ENCODE data around the gene BACH2. TPM values are rescaled to one million over a fixed set of nuclear protein-coding genes. Genes with fewer than 3 reads are reported as not detected.

The BACH2 gene
- total RNA-seq, 1 donor from 2014 or later, result 7.7 TPM

DNA sequence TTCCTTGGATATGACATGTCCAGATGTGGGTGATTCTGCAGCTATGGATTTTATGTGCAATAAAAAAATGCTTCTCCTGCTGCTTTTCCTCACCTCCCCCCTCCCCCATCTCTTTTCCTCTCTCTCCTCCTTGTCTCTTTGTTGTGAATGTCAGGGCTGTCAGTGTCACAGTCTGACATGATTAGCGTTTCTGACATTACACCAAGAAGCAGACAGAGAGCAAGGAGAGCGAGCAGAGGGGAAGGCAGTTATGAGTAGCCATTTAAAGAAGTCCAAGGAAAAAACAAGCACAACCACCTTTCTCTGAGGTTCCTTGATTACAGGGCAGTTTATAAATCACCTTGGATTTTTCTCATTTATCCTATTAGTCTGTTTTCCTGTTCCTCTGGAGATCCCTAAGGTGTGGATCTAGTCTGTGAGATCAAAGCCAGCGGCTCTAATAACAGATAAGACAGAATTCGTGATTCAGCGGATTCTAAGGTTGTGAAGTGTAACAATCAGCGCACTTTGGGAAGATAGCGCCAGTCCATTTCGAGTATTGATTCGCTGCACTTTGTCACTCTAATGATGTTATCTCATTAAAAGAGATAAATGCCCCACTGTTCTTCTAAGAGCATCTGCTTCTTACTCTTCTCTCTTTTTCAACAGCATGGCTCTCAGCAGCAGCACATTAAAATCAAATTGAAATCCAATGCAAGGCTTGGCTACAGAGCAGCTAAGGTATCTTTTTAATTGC, 101.4 kb downstream of the BACH2 start:
- Histone ChIP-seq H3K4me1 (peaks cover 0 to 9% of the 10 kb centered on the region in 2 donors), H3K9me3 (no peaks in the 10 kb centered on the region), H3K4me3 (no peak overlapping the region), H3K27me3 (no peaks in the 10 kb centered on the region), H3K27ac (no peak overlapping the region), H3K36me3 (no peaks in the 10 kb centered on the region)
- TF ChIP-seq, protein P1, sequence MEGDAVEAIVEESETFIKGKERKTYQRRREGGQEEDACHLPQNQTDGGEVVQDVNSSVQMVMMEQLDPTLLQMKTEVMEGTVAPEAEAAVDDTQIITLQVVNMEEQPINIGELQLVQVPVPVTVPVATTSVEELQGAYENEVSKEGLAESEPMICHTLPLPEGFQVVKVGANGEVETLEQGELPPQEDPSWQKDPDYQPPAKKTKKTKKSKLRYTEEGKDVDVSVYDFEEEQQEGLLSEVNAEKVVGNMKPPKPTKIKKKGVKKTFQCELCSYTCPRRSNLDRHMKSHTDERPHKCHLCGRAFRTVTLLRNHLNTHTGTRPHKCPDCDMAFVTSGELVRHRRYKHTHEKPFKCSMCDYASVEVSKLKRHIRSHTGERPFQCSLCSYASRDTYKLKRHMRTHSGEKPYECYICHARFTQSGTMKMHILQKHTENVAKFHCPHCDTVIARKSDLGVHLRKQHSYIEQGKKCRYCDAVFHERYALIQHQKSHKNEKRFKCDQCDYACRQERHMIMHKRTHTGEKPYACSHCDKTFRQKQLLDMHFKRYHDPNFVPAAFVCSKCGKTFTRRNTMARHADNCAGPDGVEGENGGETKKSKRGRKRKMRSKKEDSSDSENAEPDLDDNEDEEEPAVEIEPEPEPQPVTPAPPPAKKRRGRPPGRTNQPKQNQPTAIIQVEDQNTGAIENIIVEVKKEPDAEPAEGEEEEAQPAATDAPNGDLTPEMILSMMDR (IDR thresholded peaks at IDR 0.05), result no peak
- DNase-seq (ENCODE audit: low spot score in 2 of 2), result no peak
- intact Hi-C loops (cut with DNase I), result no loop called here

DNA sequence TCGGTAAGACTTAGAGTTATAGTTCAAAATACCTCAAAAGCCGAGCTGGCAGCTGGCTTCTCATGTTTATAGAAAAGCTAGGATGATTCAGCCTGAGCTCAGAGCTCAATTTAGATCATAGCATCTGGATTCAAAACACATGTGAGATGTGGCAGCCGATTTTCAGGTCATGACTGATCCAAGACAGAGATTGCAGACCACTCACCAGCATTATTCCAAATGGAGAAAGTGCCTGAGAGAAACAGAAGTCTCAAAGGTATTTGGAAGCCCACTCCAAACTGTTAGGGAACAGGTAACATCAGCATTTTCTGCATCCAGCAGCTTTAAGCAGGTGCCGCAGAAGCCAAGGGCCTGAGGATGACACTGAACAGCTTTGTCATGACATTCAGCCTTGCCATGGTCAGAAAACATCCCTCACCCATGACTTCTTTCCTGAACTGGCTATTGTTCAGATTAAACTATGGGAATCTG, 102.2 kb downstream of the BACH2 start:
- H3K27me3 ChIP-seq, result no peaks in the 10 kb centered on the region
- no peak for DNase-seq (ENCODE audit: low spot score in 2 of 2)
- H3K4me3 ChIP-seq, result no peak overlapping the region
- no peaks in the 10 kb centered on the region for H3K9me3 ChIP-seq
- intact Hi-C loops (cut with DNase I), result no loop called here
- H3K27ac ChIP-seq, result no peak overlapping the region
- H3K4me1 ChIP-seq, result peaks cover 0 to 9% of the 10 kb centered on the region in 2 donors
- TF ChIP-seq, protein P1 (IDR thresholded peaks at IDR 0.05), result no peak
- no peaks in the 10 kb centered on the region for H3K36me3 ChIP-seq

DNA sequence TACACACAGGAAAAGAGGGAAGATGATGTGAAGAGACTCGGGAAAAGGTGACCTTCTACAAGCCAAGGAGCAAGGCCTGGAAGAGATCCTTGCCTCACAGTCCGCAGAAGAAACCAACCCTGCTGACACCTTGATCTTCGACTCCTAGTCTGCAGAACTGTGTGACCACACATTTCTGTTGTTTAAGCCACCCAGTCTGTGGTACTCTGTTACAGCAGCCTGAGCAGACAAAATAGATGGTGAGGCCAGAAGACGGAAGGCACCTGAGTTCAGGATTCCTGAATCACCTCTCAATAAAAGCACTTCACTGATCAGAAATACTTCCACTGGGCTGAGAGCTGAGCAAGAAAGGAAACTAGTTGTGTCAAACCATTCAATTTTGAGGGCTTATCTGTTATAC, 103.3 kb downstream of the BACH2 start:
- no peak for DNase-seq (ENCODE audit: low spot score in 2 of 2)
- Histone ChIP-seq H3K4me1 (peaks cover 0 to 9% of the 10 kb centered on the region in 2 donors), H3K9me3 (no peaks in the 10 kb centered on the region), H3K27me3 (no peaks in the 10 kb centered on the region), H3K27ac (no peak overlapping the region), H3K36me3 (no peaks in the 10 kb centered on the region), H3K4me3 (no peak overlapping the region)
- intact Hi-C loops (cut with DNase I), result no loop called here
- TF ChIP-seq, protein P1 (IDR thresholded peaks at IDR 0.05), result no peak

DNA sequence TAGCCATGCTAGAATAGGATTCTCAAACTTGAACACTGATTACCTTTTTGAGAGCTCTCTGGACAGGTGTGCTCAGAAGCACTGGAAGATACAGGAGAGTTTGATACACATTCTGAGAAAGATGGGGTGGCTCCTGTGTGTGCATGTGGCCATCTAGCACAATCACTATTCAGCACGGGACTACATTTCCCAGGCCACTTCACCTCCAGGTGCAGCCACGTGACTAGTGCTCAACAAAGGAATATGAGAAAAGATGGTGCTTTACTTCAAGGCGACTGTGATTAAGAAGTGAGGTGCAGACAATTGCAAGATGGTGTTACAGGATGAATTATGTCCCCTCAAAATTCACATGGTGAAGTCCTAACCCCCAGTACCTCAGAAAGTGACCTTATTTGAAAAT, 103.8 kb downstream of the BACH2 start:
- TF ChIP-seq, protein P1 (IDR thresholded peaks at IDR 0.05), result no peak

DNA sequence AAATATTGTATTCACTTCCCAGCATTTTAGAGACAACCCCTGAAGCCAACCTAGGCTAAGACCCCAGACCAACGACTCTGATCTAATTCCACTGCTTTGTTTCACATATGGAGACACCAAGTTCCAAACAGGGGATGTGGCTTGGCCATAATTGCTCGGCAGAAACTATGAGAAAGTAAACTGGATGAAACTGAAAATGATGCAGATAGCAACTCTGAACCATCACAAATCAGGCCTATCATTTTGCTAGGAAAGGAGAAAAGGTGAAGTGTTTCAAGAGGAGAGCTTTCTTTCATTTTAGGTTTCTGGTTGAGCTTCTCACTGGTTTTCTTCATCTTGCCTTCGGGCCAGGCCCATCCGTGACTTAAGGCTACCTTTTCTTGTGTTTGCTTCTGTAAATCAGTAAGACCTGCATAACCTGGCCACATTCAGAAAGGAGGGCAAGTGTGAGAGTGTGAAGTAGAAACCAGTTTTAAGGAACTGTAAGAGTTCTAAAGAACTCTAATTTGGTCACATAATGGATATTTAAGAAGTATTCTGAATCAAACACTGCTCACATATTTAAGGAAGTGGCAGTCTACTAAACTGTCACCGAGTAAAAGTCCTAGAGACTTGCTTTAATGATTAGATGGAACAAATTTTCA, 105.8 kb downstream of the BACH2 start:
- intact Hi-C loops (cut with DNase I), result no loop called here

More for the DNA sequence above, 103.8 kb downstream of the BACH2 start:
- Histone ChIP-seq H3K27me3 (no peaks in the 10 kb centered on the region), H3K9me3 (no peaks in the 10 kb centered on the region), H3K36me3 (no peaks in the 10 kb centered on the region), H3K27ac (no peak overlapping the region), H3K4me3 (no peak overlapping the region), H3K4me1 (peaks cover 0 to 9% of the 10 kb centered on the region in 2 donors)
- intact Hi-C loops (cut with DNase I), result no loop called here
- no peak for DNase-seq (ENCODE audit: low spot score in 2 of 2)

More for the DNA sequence above, 105.8 kb downstream of the BACH2 start:
- Histone ChIP-seq H3K4me1 (peaks cover 0 to 9% of the 10 kb centered on the region in 2 donors), H3K9me3 (no peaks in the 10 kb centered on the region), H3K4me3 (no peak overlapping the region), H3K27me3 (no peaks in the 10 kb centered on the region), H3K36me3 (no peaks in the 10 kb centered on the region), H3K27ac (no peak overlapping the region)
- no peak for DNase-seq (ENCODE audit: low spot score in 2 of 2)
- TF ChIP-seq, protein P1 (IDR thresholded peaks at IDR 0.05), result no peak

All from ascending aorta (tissue), 2 donors.